Measurements from ENCODE around the gene RANBP3. TPM values are rescaled to one million over a fixed set of nuclear protein-coding genes. Genes with fewer than 3 reads are reported as not detected.
"Not testable (repeated sequence)": the region's sequence is repeated elsewhere in the genome, so short reads cannot be mapped to it uniquely, and the experiment has no call there.

RANBP3 gene
- total RNA-seq, 6 experiments from 2014 or later, result 57.6 to 80.9 (median 70.4) TPM

DNA sequence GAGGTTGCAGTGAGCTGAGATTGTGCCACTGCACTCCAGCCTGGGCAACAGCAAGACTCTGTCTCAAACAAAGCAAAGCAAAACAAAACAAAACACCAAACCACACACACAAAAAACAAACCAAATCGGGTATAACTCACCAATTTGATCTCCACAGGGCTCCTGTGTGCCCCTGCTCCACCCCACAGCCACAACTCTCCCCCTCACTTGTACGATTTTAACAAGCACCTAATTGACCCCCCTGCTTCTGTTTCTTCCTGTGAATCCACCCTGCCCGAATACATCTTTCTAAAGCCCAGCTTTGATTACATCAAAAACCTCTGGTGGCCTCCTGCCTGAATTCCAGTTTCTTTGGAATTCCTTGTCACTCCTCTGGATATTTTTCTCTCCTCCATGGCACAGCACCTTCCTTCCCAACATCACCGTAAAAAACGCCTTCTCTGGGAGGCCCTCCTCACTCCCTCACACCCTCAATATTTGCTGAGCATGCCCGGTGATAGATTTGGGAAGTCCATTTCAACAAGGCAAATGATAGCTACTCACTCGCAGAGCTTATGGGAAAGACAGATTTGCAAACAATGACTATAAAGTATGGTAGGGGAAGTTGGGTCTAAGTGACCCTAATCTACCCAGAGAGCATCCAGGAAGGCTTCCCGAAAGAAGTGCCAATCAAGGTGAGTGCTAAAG lies 11.6 kb upstream of the RANBP3 start:
- peaks cover 4% of the 10 kb centered on the region; the same call in 1 of the 2 replicates for H3K36me3 Mint-ChIP-seq (ENCODE audit: low read depth)
- H3K4me3 Mint-ChIP-seq, result no peak overlapping the region
- no peaks in the 10 kb centered on the region for H3K9me3 Mint-ChIP-seq
- peaks cover 34% of the 10 kb centered on the region for H3K4me1 Mint-ChIP-seq (ENCODE audit: low read depth)
- DNase-seq, result no peak
- TF ChIP-seq, protein P1, sequence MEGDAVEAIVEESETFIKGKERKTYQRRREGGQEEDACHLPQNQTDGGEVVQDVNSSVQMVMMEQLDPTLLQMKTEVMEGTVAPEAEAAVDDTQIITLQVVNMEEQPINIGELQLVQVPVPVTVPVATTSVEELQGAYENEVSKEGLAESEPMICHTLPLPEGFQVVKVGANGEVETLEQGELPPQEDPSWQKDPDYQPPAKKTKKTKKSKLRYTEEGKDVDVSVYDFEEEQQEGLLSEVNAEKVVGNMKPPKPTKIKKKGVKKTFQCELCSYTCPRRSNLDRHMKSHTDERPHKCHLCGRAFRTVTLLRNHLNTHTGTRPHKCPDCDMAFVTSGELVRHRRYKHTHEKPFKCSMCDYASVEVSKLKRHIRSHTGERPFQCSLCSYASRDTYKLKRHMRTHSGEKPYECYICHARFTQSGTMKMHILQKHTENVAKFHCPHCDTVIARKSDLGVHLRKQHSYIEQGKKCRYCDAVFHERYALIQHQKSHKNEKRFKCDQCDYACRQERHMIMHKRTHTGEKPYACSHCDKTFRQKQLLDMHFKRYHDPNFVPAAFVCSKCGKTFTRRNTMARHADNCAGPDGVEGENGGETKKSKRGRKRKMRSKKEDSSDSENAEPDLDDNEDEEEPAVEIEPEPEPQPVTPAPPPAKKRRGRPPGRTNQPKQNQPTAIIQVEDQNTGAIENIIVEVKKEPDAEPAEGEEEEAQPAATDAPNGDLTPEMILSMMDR (IDR thresholded peaks at IDR 0.05), result no peak
- no peak overlapping the region for H3K27ac Mint-ChIP-seq
- peaks cover 2% of the 10 kb centered on the region for H3K27me3 Mint-ChIP-seq (ENCODE audit: insufficient read depth)

DNA sequence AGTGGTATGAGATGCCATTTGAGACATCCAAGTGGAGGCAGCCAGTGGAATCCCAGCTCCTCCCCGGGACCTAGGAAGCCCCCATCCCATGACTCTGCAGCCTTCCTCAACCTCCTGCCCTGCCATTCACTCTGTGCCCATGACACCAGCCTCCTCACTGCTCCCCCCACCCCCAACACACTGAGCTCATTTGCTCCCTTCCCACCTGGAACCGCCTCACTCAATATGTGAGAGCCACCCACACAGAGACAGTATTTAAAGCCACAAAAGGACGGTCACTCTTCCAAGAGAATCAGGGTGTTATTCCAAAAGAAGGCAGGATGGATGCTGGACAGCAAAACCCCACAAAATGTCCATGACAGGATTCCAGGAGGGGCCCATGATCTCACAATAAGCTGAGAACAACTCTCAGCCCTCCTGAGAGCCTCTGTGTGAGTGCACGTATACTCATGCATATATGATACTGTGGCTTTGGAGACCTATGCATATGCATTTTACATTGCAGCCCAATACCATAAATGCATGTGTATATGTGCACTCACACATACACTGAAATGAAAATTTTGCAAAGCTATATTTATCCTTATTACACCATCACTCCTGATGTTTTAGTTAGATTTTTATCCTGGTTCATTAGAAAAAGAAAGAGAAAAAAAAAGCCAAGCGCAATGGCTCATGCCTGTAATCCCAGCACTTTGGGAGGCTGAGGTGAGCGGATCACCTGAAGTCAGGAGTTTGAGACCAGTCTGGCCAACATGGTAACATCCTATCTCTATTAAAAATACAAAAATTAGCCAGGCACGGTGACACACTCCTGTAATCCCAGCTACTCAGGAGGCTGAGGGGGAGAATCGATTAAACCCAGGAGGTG lies 10.8 kb upstream of the RANBP3 start:
- peaks cover 37% of the 10 kb centered on the region for H3K4me1 Mint-ChIP-seq (ENCODE audit: low read depth)
- peaks cover 2% of the 10 kb centered on the region for H3K27me3 Mint-ChIP-seq (ENCODE audit: insufficient read depth)
- H3K4me3 Mint-ChIP-seq, result no peak overlapping the region
- H3K9me3 Mint-ChIP-seq, result no peaks in the 10 kb centered on the region
- no peak for DNase-seq
- TF ChIP-seq, protein P1 (IDR thresholded peaks at IDR 0.05), result no peak
- H3K27ac Mint-ChIP-seq, result no peak overlapping the region
- peaks cover 4% of the 10 kb centered on the region; the same call in 1 of the 2 replicates for H3K36me3 Mint-ChIP-seq (ENCODE audit: low read depth)

DNA sequence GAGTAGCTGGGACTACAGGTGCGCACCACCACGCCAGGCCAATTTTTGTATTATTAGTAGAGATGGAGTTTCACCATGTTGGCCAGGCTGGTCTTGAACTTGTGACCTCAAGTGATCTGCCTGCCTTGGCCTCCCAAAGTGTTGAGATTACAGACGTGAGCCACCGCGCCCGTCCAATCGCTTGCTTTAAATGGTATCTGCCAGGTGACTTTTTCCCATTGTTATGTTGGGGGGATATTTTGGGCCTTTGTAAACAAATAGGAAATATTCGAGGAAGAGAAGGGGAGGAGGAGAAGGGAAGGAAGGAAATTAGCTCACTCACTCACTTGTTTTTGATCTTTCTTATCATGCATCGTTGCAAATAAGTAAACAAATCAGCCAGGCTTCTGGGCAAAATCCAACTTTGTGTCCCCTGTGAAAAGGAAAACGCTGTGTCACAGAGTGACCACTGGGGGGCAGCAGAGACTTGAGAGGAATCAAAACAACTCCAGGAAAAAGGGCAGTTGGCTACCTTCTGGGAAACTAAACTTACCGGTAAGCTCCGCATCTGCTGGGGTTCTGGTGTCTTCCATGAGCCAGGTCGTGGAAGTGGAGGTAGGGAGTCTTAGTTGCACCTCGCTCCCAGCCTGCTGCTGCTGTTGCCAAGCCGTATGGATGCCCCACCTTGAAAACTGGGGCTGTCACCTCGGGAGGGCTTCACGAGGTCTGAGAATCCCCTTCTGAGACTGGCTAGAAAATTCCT lies 9.3 kb upstream of the RANBP3 start:
- peak overlapping the region; percentile 28; the same call in 1 of the 2 replicates for H3K27ac Mint-ChIP-seq
- H3K36me3 Mint-ChIP-seq (ENCODE audit: low read depth), result peaks cover 4% of the 10 kb centered on the region; the same call in 1 of the 2 replicates
- peaks cover 35% of the 10 kb centered on the region for H3K4me1 Mint-ChIP-seq (ENCODE audit: low read depth)
- TF ChIP-seq, protein P1 (IDR thresholded peaks at IDR 0.05), result peak; percentile 96
- peak; percentile 66 for DNase-seq
- H3K4me3 Mint-ChIP-seq, result peak overlapping the region; percentile 83
- peaks cover 2% of the 10 kb centered on the region for H3K27me3 Mint-ChIP-seq (ENCODE audit: insufficient read depth)
- no peaks in the 10 kb centered on the region for H3K9me3 Mint-ChIP-seq

DNA sequence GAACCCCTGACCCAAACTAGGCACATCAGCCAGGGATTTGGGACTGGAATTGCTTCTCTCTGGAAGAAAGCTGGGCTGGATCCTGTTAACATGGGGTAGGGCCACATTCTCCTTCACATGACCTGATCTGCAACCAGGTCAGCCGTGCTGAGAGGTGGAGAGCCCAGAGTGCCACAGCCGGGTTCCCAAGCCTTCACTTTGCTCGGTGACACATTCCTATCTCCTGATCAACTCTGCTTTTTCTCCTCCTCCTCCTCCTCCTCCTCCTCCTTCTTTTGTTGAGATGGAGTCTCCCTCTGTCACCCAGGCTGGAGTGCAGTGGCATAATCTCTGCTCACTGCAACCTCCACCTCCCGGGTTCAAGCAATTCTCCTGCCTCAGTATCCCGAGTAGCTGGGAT lies 7.9 kb upstream of the RANBP3 start:
- DNase-seq; H3K27me3 Mint-ChIP-seq (ENCODE audit: insufficient read depth); H3K9me3 Mint-ChIP-seq; H3K36me3 Mint-ChIP-seq (ENCODE audit: low read depth); H3K4me3 Mint-ChIP-seq: not testable (repeated sequence)
- peak overlapping the region; percentile 86; the same call in 1 of the 2 replicates for H3K27ac Mint-ChIP-seq
- H3K4me1 Mint-ChIP-seq (ENCODE audit: low read depth), result peaks cover 35% of the 10 kb centered on the region

DNA sequence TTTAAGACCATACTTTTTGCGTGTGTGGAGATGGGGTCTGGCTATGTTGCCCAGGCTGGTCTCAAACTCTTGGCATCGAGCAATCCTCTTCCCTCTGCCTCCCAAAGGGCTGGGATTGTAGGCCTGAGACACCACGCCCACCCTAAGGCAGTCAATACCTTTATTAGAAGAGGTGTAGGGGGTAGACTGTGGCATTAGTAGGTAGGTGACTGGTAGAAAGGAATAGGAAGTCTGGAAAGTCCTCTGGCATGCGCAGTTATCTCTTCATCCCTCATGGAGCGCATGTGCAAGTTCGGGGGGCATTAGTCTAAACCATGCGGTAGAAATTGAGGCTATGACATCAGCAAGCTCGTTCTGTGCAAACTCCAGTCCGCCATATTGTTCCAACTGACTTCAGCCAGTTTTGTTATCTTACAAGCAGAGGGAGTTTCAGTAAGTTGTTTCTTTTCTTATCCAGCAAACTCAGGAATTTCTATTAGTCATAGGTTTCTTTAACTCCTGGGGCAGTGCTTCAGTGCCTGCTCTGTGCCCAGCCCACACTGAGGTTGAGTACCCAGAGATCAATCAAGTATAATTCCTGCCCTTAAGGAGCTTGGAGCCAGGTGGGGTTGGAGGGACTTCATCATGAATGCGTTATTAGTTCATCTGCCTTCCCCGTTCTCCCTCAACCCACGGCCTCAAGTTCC lies 7.3 kb upstream of the RANBP3 start:
- H3K4me3 Mint-ChIP-seq, result no peak overlapping the region
- DNase-seq, result peak; percentile 45
- peak overlapping the region; percentile 86 for H3K27ac Mint-ChIP-seq
- TF ChIP-seq, protein P1 (IDR thresholded peaks at IDR 0.05), result no peak
- peaks cover 37% of the 10 kb centered on the region for H3K4me1 Mint-ChIP-seq (ENCODE audit: low read depth)
- H3K36me3 Mint-ChIP-seq (ENCODE audit: low read depth), result no peaks in the 10 kb centered on the region
- H3K9me3 Mint-ChIP-seq, result no peaks in the 10 kb centered on the region
- peaks cover 2% of the 10 kb centered on the region; the same call in 1 of the 2 replicates for H3K27me3 Mint-ChIP-seq (ENCODE audit: insufficient read depth)

Measured in HFFc6 (cell line).